GM23338 (cell line): ENCODE results near the gene CASP10. TPM values are rescaled to one million over a fixed set of nuclear protein-coding genes. Genes with fewer than 3 reads are reported as not detected.
A peak's percentile ranks its signal among the peaks of the same experiment; 100 is the strongest.
"Not testable (repeated sequence)": the region's sequence is repeated elsewhere in the genome, so short reads cannot be mapped to it uniquely, and the experiment has no call there.

ENCODE experiments used
- ATAC-seq: fragments of 200-7000 bp; cut with Tn5 transposase; 3 replicates; pipeline ENCODE4 v1.9.1; 2020
- DNase-seq: peaks from one replicate; pipeline ENCODE4 v3.0.0-alpha.2; 2015; ENCODE audit warnings: low spot score
- H2AFZ ChIP-seq: fragments of 200-600 bp; sonication (generic); 2 replicates; pipeline ENCODE4 v1.8.0; 2016; ENCODE audit warnings: antibody characterized with exemption, mild to moderate bottlenecking, moderate library complexity
- H3F3A ChIP-seq: fragments of 200-600 bp; sonication (generic); replicated peaks from 2 replicates; pipeline ENCODE4 v1.8.0; 2017; ENCODE audit warnings: antibody characterized with exemption, mixed run types, low read depth
- H3K27ac ChIP-seq: fragments of 200-600 bp; sonication (generic); 2 replicates; pipeline ENCODE4 v1.6.1; 2016; ENCODE audit warnings: low read depth
- H3K27me3 ChIP-seq: fragments of 200-600 bp; sonication (generic); 2 replicates; pipeline ENCODE4 v1.8.0; 2016; ENCODE audit warnings: mild to moderate bottlenecking, mixed run types, moderate library complexity; ENCODE audit not compliant: insufficient read depth
- H3K36me3 ChIP-seq: fragments of 200-600 bp; sonication (generic); 2 replicates; pipeline ENCODE4 v1.8.0; 2016; ENCODE audit warnings: mild to moderate bottlenecking; ENCODE audit not compliant: insufficient read depth
- H3K4me1 ChIP-seq: fragments of 200-600 bp; sonication (generic); 2 replicates; pipeline ENCODE4 v1.8.0; 2016; ENCODE audit warnings: mild to moderate bottlenecking, moderate library complexity; ENCODE audit not compliant: insufficient read depth
- H3K4me2 ChIP-seq: fragments of 200-600 bp; sonication (generic); 2 replicates; pipeline ENCODE4 v1.7.1; 2017; ENCODE audit warnings: mixed run types
- H3K4me3 ChIP-seq: fragments of 200-600 bp; sonication (generic); 2 replicates; pipeline ENCODE4 v1.6.1; 2016; ENCODE audit warnings: mixed run types
- H3K79me2 ChIP-seq: fragments of 200-600 bp; sonication (generic); replicated peaks from 2 replicates; pipeline ENCODE4 v1.8.0; 2017; ENCODE audit warnings: mild to moderate bottlenecking; ENCODE audit not compliant: insufficient read depth
- H3K9me2 ChIP-seq: fragments of 200-600 bp; sonication (generic); 2 replicates; pipeline ENCODE4 v1.8.0; 2017; ENCODE audit not compliant: insufficient read depth
- H4K20me1 ChIP-seq: fragments of 200-600 bp; sonication (generic); replicated peaks from 2 replicates; pipeline ENCODE4 v1.8.0; 2017; ENCODE audit warnings: mild to moderate bottlenecking; ENCODE audit not compliant: insufficient read depth
- H3K27ac Mint-ChIP-seq: 2 replicates; pipeline ENCODE4 v1.8.0; 2020; ENCODE audit warnings: inconsistent platforms, mild to moderate bottlenecking, moderate library complexity, mixed read lengths
- H3K27me3 Mint-ChIP-seq: 3 replicates; pipeline ENCODE4 v1.8.0; 2022; ENCODE audit warnings: low read depth, mild to moderate bottlenecking, moderate library complexity, mixed read lengths, inconsistent platforms; ENCODE audit not compliant: insufficient read depth, poor library complexity
- H3K36me3 Mint-ChIP-seq: 3 replicates; pipeline ENCODE4 v1.8.0; 2021; ENCODE audit warnings: low read depth, mild to moderate bottlenecking, inconsistent platforms, moderate library complexity, mixed read lengths
- H3K4me1 Mint-ChIP-seq: 3 replicates; pipeline ENCODE4 v1.8.0; 2020; ENCODE audit warnings: mild to moderate bottlenecking, inconsistent platforms, mixed read lengths
- H3K4me3 Mint-ChIP-seq: 3 replicates; pipeline ENCODE4 v1.8.0; 2021; ENCODE audit warnings: moderate library complexity, mild to moderate bottlenecking, inconsistent platforms, mixed read lengths
- H3K9me3 Mint-ChIP-seq: 3 replicates; pipeline ENCODE4 v1.8.0; 2020; ENCODE audit warnings: moderate library complexity, mild to moderate bottlenecking, inconsistent platforms, mixed read lengths
- CREB1 ChIP-seq: fragments of 250-450 bp; sonication (Bioruptor Pico); IDR thresholded peaks from 2 replicates; pipeline ENCODE4 v1.5.0; 2020; ENCODE audit warnings: low read depth, mild to moderate bottlenecking, moderate library complexity
- JUNB ChIP-seq: IDR thresholded peaks from one replicate; pipeline ENCODE4 v1.6.1; 2016; ENCODE audit warnings: antibody characterized with exemption; ENCODE audit not compliant: unreplicated experiment
- NANOG ChIP-seq: IDR thresholded peaks from 2 replicates; pipeline ENCODE4 v1.6.1; 2016; ENCODE audit warnings: antibody characterized with exemption, borderline replicate concordance
- POLR2AphosphoS5 ChIP-seq: IDR thresholded peaks from 2 replicates; pipeline ENCODE4 v1.6.1; 2016; ENCODE audit warnings: antibody characterized with exemption, low read depth
- STAT1 ChIP-seq: IDR thresholded peaks from one replicate; pipeline ENCODE4 v1.6.1; 2016; ENCODE audit warnings: antibody characterized with exemption; ENCODE audit not compliant: unreplicated experiment
- ZNF114 ChIP-seq: fragments of 250-450 bp; sonication (Bioruptor Pico); IDR thresholded peaks from 2 replicates; pipeline ENCODE4 v1.5.0; 2020; ENCODE audit warnings: mild to moderate bottlenecking, moderate library complexity
- ZNF462 ChIP-seq: fragments of 250-450 bp; sonication (Bioruptor Pico); IDR thresholded peaks from 2 replicates; pipeline ENCODE4 v1.5.0; 2020; ENCODE audit warnings: mild to moderate bottlenecking, moderate library complexity
- polyA plus RNA-seq: library from polyadenylated mRNA; unstranded; fragments of >200 nt; fragmentation: Nextera tagmentation; extraction: Ambion mirVana; gene quantifications from 2 replicates; pipeline ENCODE4 v1.2.1, GENCODE V29; 2016
- total RNA-seq: library from RNA; depleted of rRNA; stranded (reverse); fragments of >200 nt; shearing (Covaris generic); gene quantifications from 2 replicates; pipeline ENCODE4 v1.2.3, GENCODE V29; 2014
- TF ChIP-seq, protein P1 (sequence below): IDR thresholded peaks from 2 replicates; pipeline ENCODE4 v1.6.1; 2016; ENCODE audit warnings: antibody characterized with exemption

CASP10 gene
- total and polyA plus RNA-seq, 2 experiments from 2014 or later = 1.9 to 3.5 TPM

GRCh38 chr2:201149821-201150165 lies 33.1 kb upstream of the CASP10 start:
- H3K4me3 ChIP-seq = not testable (repeated sequence)

DNA sequence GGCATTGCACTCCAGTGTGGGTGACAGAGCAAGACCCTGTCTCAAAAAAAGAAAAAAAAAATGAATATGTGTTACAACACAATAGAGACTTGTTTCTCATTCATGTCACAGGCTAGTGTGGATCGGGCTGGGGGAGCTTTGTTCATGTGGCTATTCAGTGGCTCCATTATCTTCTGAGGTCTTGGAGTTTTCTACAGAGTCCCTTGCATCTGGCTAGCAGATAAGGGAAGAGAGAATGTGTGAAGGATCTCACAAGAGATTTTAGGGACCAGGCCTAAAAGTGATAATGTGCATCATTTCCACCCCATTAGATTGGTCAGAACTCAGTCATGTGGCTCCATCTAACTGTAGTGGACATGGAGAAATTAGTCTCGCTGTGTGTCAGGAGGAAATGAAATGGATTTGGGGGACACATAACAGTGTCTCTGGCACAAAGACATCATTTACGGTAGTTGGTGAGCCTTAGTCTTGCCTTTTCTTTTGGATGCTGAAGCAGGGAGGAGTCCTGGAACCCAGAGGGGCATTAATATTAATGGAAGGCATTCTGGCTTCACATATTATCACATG lies 32.4 kb upstream of the CASP10 start:
- Mint-ChIP-seq H3K36me3 (peaks cover 5% of the 10 kb centered on the region), H3K27ac (no peak overlapping the region)

More at GRCh38 chr2:201149821-201150165, 33.1 kb upstream of the CASP10 start:
- H3K27me3 Mint-ChIP-seq, H3K79me2 ChIP-seq, H3K4me2 ChIP-seq, H3K9me2 ChIP-seq, H3K27me3 ChIP-seq, ATAC-seq, H3K36me3 ChIP-seq, H3K36me3 Mint-ChIP-seq, H3K9me3 Mint-ChIP-seq, DNase-seq, H3K27ac ChIP-seq, H3F3A ChIP-seq, H4K20me1 ChIP-seq, H3K4me3 Mint-ChIP-seq, H3K4me1 ChIP-seq, H2AFZ ChIP-seq: not testable (repeated sequence)
- peaks cover 12% of the 10 kb centered on the region for H3K4me1 Mint-ChIP-seq
- H3K27ac Mint-ChIP-seq = 0 out of 2 replicates have a peak overlapping the region, but pooled peaks have one; percentile 31

DNA sequence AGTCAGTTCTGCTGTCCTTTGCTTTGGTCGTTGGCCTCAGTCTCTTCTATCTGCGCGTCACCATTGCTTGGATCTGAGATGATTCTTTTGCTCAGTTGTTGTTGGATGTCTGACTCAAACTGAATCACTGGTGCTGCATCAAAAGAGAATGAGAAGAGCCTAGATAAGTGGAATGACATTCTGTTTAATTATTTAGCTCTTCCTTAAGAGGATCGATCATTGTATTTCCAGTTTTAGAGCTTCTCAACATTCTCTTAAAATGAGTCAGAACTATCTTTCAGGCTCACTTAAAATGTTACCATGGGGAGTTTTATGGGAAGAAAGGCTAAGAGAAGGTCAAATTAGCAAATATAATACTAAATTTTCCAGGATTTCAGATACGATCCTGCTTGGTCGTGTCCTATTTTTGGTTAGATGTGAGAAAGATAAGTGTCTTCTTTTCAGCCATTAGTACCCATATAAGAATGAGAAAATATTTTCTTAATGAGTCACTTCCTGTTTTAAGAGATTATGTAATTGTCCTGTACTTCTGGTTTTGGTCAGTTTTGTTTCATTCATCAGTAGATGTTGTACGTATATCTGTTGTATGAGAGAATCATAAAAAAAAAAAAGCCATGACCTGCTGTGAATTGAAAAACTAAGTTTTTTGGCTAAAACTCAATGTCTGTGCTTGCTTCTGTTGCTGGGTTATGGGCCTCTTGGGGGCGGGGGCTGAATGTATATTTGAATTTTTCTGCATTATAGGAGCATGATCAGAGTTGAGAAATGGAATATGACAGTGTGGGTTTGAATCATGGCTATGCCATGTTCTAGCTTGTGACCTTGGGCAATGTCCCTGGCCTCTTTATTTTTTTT lies 31.6 kb upstream of the CASP10 start:
- no peaks in the 10 kb centered on the region for H3K36me3 ChIP-seq
- TF ChIP-seq POLR2AphosphoS5 (no peak), NANOG (no peak), ZNF114 (CRISPR knock-in tag) (no peak), ZNF462 (CRISPR knock-in tag) (no peak), JUNB (no peak), STAT1 (no peak)

More for the DNA sequence above, 32.4 kb upstream of the CASP10 start:
- Mint-ChIP-seq H3K4me1 (peaks cover 12% of the 10 kb centered on the region), H3K4me3 (no peak overlapping the region), H3K27me3 (peaks cover 10% of the 10 kb centered on the region), H3K9me3 (no peaks in the 10 kb centered on the region)
- no peaks in the 10 kb centered on the region for H3K27me3 ChIP-seq
- no peaks in the 10 kb centered on the region for H3K79me2 ChIP-seq
- peaks cover 9% of the 10 kb centered on the region for H3K4me1 ChIP-seq
- TF ChIP-seq JUNB = no peak
- no peak for TF ChIP-seq CREB1 (CRISPR knock-in tag)
- TF ChIP-seq, protein P1, sequence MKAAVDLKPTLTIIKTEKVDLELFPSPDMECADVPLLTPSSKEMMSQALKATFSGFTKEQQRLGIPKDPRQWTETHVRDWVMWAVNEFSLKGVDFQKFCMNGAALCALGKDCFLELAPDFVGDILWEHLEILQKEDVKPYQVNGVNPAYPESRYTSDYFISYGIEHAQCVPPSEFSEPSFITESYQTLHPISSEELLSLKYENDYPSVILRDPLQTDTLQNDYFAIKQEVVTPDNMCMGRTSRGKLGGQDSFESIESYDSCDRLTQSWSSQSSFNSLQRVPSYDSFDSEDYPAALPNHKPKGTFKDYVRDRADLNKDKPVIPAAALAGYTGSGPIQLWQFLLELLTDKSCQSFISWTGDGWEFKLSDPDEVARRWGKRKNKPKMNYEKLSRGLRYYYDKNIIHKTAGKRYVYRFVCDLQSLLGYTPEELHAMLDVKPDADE = no peak
- no peaks in the 10 kb centered on the region for H3F3A ChIP-seq
- H4K20me1 ChIP-seq = no peaks in the 10 kb centered on the region
- no peak overlapping the region for H3K27ac ChIP-seq
- no peak overlapping the region for H2AFZ ChIP-seq
- no peaks in the 10 kb centered on the region; the same call in 1 of the 2 replicates for H3K9me2 ChIP-seq
- ATAC-seq = no peak
- H3K4me2 ChIP-seq = no peak overlapping the region
- no peak overlapping the region for H3K4me3 ChIP-seq
- no peaks in the 10 kb centered on the region for H3K36me3 ChIP-seq
- no peak for DNase-seq

More for the DNA sequence above, 31.6 kb upstream of the CASP10 start:
- DNase-seq (no peak), ATAC-seq (no peak)
- H3K27ac Mint-ChIP-seq = peak overlapping the region; percentile 44; the same call in 1 of the 2 replicates
- H3K27me3 Mint-ChIP-seq = peaks cover 9% of the 10 kb centered on the region
- no peak overlapping the region for H3K4me3 Mint-ChIP-seq
- no peaks in the 10 kb centered on the region for H3K9me3 Mint-ChIP-seq
- Histone ChIP-seq H3K27ac (0 out of 2 replicates have a peak overlapping the region, but pooled peaks have one; percentile 11), H4K20me1 (no peaks in the 10 kb centered on the region), H3F3A (no peaks in the 10 kb centered on the region), H3K9me2 (no peaks in the 10 kb centered on the region; the same call in 1 of the 2 replicates), H2AFZ (no peak overlapping the region), H3K79me2 (no peaks in the 10 kb centered on the region), H3K4me1 (peaks cover 11% of the 10 kb centered on the region), H3K4me2 (no peak overlapping the region), H3K27me3 (no peaks in the 10 kb centered on the region), H3K4me3 (no peak overlapping the region)
- peaks cover 5% of the 10 kb centered on the region for H3K36me3 Mint-ChIP-seq
- peaks cover 17% of the 10 kb centered on the region for H3K4me1 Mint-ChIP-seq
